ENCODE results near the gene DEK.

GRCh38 chr6:18203786-18204185 lies 60.5 kb downstream of the DEK start:
- TF ChIP-seq CTCF (IDR thresholded peaks at IDR 0.05; ENCODE audit: insufficient read depth, low read length, poor library complexity, severe bottlenecking) (no peak), EZH2phosphoT487 (conservative IDR thresholded peaks at IDR 0.05; ENCODE audit: low read length) (no peak)
